Neuron (in vitro differentiated cells): ENCODE results near the gene OR5B21.

Experiments
- H2AFZ ChIP-seq: one replicate; pipeline ENCODE4 v1.6.1; 2013; ENCODE audit warnings: low read depth, mild to moderate bottlenecking, inconsistent platforms, low read length, moderate library complexity
- H3K27me3 ChIP-seq: one replicate; pipeline ENCODE4 v1.6.1; 2013; ENCODE audit warnings: low read length; ENCODE audit not compliant: insufficient read depth
- H3K36me3 ChIP-seq: one replicate; pipeline ENCODE4 v1.6.1; 2013; ENCODE audit warnings: low read length; ENCODE audit not compliant: insufficient read depth
- H3K4me1 ChIP-seq: one replicate; pipeline ENCODE4 v1.6.1; 2013; ENCODE audit warnings: low read length; ENCODE audit not compliant: insufficient read depth
- H3K4me3 ChIP-seq: 2 replicates; pipeline ENCODE4 v1.5.1; 2013; ENCODE audit warnings: mild to moderate bottlenecking, low read length, moderate library complexity
- H3K9me3 ChIP-seq: one replicate; pipeline ENCODE4 v1.6.1; 2013; ENCODE audit warnings: low read length

OR5B21 gene

GRCh38 chr11:58471892-58472291, 36.0 kb downstream of the OR5B21 start:
- H3K27me3 ChIP-seq, result no peaks in the 10 kb centered on the region
- H3K9me3 ChIP-seq, result no peaks in the 10 kb centered on the region
- no peaks in the 10 kb centered on the region for H3K36me3 ChIP-seq
- no peak overlapping the region for H2AFZ ChIP-seq
- H3K4me1 ChIP-seq, result no peaks in the 10 kb centered on the region
- no peak overlapping the region for H3K4me3 ChIP-seq

DNA sequence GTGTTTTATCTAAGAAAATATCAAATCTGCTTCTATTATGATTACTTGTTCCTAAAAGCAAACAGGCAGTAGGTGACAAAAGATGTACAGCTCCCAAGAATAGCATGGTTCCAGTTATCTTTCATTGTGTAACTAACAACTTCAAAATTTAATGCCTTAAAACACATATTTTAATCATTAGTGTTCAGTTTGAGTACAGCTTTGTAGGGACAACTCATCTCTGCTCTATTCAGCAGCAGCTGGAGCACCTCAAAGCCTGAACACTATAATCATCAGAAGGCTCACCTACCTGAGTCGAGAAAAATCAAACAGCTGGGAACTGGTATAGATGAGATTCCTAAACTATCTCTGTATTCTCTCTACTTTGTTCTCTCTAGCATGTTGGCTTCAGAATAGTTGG, 41.6 kb downstream of the OR5B21 start:
- no peaks in the 10 kb centered on the region for H3K4me1 ChIP-seq
- H3K36me3 ChIP-seq, result no peaks in the 10 kb centered on the region
- H3K9me3 ChIP-seq, result no peaks in the 10 kb centered on the region
- H3K27me3 ChIP-seq, result no peaks in the 10 kb centered on the region
- H3K4me3 ChIP-seq, result no peak overlapping the region
- H2AFZ ChIP-seq, result no peak overlapping the region

DNA sequence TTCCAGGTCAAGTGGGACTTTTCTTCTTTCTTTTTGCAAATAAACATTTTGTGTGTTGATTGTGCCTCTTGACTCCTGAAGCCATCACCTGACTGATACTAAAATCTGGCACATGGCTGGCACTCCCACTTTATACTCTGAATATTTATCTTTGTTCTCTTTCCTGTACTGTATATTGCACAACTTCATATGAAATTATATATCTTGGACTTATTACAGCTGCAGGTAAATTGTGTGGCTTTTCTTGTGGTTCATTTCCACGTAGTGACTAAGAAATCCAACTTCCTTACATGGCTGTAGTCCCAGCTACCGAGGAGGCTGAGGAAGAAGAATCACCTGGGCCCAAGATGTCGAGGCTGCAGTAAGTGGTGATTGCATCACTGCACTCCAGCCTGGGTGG, 42.2 kb downstream of the OR5B21 start:
- H3K27me3 ChIP-seq, result no peaks in the 10 kb centered on the region
- no peak overlapping the region for H3K4me3 ChIP-seq
- H3K9me3 ChIP-seq, result no peaks in the 10 kb centered on the region
- H3K36me3 ChIP-seq, result no peaks in the 10 kb centered on the region
- no peak overlapping the region for H2AFZ ChIP-seq
- no peaks in the 10 kb centered on the region for H3K4me1 ChIP-seq
